CD4-positive, alpha-beta T cell treated with Interleukin-21 for 1 hour (primary cell): ENCODE data around the gene SERPINI2.
"Not testable (repeated sequence)": the region's sequence is repeated elsewhere in the genome, so short reads cannot be mapped to it uniquely, and the experiment has no call there.

Experiments
- DNase-seq: peaks from one replicate; pipeline ENCODE4 v3.0.0-alpha.2; 2020

The SERPINI2 gene

GRCh38 chr3:167445491-167445890 lies 28.4 kb downstream of the SERPINI2 start:
- DNase-seq: no peak

- DNase-seq: no peak
Observed at GRCh38 chr3:167441256-167441655, 32.6 kb downstream of the SERPINI2 start.

- DNase-seq: no peak
Observed at GRCh38 chr3:167437428-167438139, 36.3 kb downstream of the SERPINI2 start.

GRCh38 chr3:167426962-167427361 lies 46.9 kb downstream of the SERPINI2 start:
- not testable (repeated sequence) for DNase-seq

- DNase-seq: not testable (repeated sequence)
Observed at GRCh38 chr3:167422396-167422795, 51.4 kb downstream of the SERPINI2 start.

- DNase-seq: no peak
Observed at GRCh38 chr3:167409611-167410010, 64.2 kb downstream of the SERPINI2 start.

- DNase-seq: no peak
Observed at GRCh38 chr3:167406876-167407492, 66.9 kb downstream of the SERPINI2 start.

- DNase-seq: no peak
Observed at GRCh38 chr3:167397826-167398225, 76.0 kb downstream of the SERPINI2 start.

GRCh38 chr3:167396075-167396474 lies 77.8 kb downstream of the SERPINI2 start:
- DNase-seq: no peak

- no peak for DNase-seq
Observed at GRCh38 chr3:167394003-167394402, 79.8 kb downstream of the SERPINI2 start.
